BLaER1 (cell line): ENCODE results near the gene NKTR.
"Not testable (repeated sequence)": the region's sequence is repeated elsewhere in the genome, so short reads cannot be mapped to it uniquely, and the experiment has no call there.

Source experiments
- H3K27ac ChIP-seq: shearing (Covaris generic); formaldehyde crosslinking; 2 replicates; pipeline ENCODE4 v1.8.1; 2022
- H3K27me3 ChIP-seq: shearing (Covaris generic); formaldehyde crosslinking; 2 replicates; pipeline ENCODE4 v1.8.1; 2022
- H3K36me3 ChIP-seq: shearing (Covaris generic); formaldehyde crosslinking; 2 replicates; pipeline ENCODE4 v1.8.1; 2022
- H3K4me1 ChIP-seq: shearing (Covaris generic); formaldehyde crosslinking; 2 replicates; pipeline ENCODE4 v1.8.1; 2022
- H3K4me2 ChIP-seq: shearing (Covaris generic); formaldehyde crosslinking; 2 replicates; pipeline ENCODE4 v1.8.1; 2022
- H3K4me3 ChIP-seq: shearing (Covaris generic); formaldehyde crosslinking; 2 replicates; pipeline ENCODE4 v1.8.1; 2022
- H3K9ac ChIP-seq: shearing (Covaris generic); formaldehyde crosslinking; 2 replicates; pipeline ENCODE4 v1.8.1; 2022
- H3K9me3 ChIP-seq: shearing (Covaris generic); formaldehyde crosslinking; 2 replicates; pipeline ENCODE4 v1.8.1; 2022
- H4K20me1 ChIP-seq: shearing (Covaris generic); formaldehyde crosslinking; 2 replicates; pipeline ENCODE4 v1.8.1; 2022
- Cebpa-rat ChIP-seq: shearing (Covaris generic); IDR thresholded peaks from 2 replicates; pipeline ENCODE4 v1.8.1; 2022

The NKTR gene

DNA sequence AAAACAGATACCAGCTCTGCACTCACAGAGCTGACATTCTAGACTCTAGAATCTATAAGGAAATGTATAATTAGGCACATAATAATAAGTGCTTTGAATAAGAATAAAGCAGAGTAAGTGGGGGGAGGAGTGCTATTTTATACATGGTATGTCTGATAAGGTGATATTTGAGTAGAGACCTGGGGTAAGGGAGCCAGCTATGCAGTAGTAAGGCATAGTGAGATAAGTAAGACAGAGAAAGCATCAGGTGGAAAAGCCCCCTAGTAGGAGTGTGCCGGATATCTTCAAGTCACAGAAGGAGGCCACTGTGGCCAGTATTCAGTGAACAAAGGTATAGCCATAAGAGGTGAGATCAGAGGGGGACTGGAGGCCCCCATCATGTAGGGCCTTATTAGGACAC, 6.9 kb upstream of the NKTR start:
- Histone ChIP-seq H3K36me3 (peaks cover 48% of the 10 kb centered on the region), H4K20me1 (no peaks in the 10 kb centered on the region; the same call in 1 of the 2 replicates), H3K9me3 (0 out of 2 replicates have a peak, but pooled peaks cover 9% of the 10 kb centered on the region), H3K9ac (no peak overlapping the region), H3K27me3 (no peaks in the 10 kb centered on the region), H3K4me1 (peaks cover 40% of the 10 kb centered on the region), H3K4me2 (peak overlapping the region; percentile 31; the same call in 1 of the 2 replicates), H3K27ac (no peak overlapping the region), H3K4me3 (no peak overlapping the region)
- no peak for TF ChIP-seq Cebpa-rat

DNA sequence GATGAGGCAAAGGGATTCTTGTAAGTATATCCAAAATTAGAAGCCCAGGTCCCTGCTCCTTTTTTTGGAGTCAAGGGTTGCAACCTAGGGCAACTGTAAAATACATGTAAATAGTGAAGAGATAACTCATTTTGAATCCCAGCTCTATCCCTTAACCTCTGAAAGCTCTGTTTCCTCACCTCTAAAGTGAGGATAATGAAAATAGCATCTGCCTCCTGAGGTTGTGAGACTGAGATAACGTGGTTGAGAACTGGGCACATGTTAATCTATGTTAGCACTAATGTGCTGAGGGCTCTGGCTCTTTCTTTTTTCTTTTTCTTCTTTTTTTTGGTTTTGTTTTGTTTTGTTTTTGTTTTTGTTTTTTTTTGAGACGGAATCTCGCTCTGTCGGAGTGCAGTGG, 4.8 kb upstream of the NKTR start:
- Histone ChIP-seq H3K36me3 (peaks cover 48% of the 10 kb centered on the region), H4K20me1 (no peaks in the 10 kb centered on the region; the same call in 1 of the 2 replicates), H3K27ac (no peak overlapping the region), H3K9ac (no peak overlapping the region), H3K9me3 (0 out of 2 replicates have a peak, but pooled peaks cover 9% of the 10 kb centered on the region), H3K4me3 (no peak overlapping the region), H3K4me1 (peaks cover 28% of the 10 kb centered on the region), H3K27me3 (no peaks in the 10 kb centered on the region), H3K4me2 (no peak overlapping the region)
- no peak for TF ChIP-seq Cebpa-rat

DNA sequence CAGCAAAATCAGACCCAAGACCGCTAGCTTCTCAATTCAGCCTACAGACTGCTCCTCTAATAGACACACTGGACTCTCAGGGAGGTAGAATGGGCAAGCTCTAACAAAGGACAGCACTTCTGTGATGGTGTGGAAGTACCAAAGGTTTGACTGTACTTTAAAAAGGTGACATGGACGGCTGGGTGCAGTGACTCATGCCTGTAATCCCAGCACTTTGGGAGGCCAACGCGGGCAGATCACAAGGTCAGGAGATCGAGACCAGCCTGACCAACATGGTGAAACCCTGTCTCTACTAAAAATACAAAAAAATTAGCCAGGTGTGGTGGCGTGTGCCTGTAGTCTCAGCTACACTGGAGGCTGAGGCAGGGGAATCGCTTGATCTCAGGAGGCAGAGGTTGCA, 3.4 kb upstream of the NKTR start:
- not testable (repeated sequence) for H3K4me2 ChIP-seq, H3K27ac ChIP-seq, H3K9me3 ChIP-seq, H3K9ac ChIP-seq, H3K4me3 ChIP-seq, H3K27me3 ChIP-seq
- peaks cover 12% of the 10 kb centered on the region for H4K20me1 ChIP-seq
- peaks cover 25% of the 10 kb centered on the region for H3K4me1 ChIP-seq
- H3K36me3 ChIP-seq = peaks cover 48% of the 10 kb centered on the region

DNA sequence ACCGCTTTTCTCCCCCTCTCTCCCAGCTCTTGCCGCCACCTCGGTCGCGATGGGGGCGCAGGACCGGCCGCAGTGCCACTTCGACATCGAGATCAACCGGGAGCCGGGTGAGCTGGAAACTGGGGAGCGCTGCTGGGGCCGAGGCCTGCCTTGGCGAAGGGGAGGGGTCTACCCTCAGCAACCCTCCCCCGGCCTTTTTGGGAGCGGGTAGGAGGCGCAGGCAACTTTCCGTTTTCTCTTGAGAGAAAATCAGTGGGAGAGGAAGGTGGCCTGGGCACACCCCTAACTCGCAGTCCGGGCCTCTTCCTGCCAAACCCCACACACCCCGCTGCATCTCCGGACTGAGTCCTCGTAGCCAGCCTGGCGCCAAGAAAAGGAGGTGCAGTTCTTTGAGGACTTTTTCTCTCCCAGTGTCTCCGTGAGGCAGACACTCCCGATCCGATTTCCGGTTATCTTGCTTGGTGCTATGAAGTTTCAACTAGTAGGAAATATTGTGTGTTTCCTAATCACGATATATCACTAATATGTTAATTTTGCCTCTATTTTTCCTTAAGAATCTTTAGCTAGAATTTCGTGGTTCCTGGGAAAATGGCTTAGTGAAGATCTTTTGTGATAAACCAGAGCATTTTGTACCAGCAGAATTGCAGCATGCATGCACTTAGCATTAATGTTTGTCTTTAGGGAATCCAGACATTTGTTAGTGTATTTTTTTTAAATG, 631 bp downstream of the NKTR start:
- Histone ChIP-seq H4K20me1 (peaks cover 51% of the 10 kb centered on the region), H3K27me3 (no peaks in the 10 kb centered on the region)
- TF ChIP-seq Cebpa-rat = no peak

DNA sequence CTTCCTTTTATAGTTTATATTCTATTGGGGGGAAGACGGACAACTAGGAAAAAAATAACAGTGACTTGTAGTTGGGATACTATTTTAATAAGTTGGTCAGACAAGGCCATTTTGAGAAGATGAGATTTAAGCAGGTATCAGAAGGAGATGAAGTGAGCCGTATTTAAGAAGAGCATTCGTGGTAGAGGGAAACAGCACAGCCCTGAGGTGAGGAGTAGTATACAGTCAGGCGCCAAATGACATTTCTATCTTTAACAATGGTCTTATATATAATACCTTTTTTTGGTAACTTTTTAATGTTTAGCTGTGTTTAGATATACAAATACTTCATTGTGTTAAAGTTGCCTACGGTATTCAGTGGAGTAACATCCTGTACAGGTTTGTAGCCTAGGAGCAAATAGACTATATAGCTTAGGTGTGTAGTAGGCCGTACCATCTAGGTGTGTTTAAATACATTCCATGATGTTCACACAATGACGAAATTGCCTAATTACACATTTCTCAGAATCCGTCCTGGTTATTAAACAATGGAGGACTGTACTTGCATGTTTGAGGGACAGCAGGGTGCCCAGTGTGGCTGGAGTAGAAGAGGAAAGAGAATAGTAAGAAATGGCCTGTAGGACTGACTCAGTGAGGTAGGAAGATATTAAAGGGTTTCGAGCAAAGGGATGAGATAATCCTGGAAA, 1.6 kb downstream of the NKTR start:
- Histone ChIP-seq H3K4me1 (peaks cover 19% of the 10 kb centered on the region), H3K36me3 (peaks cover 51% of the 10 kb centered on the region), H3K27ac (peak overlapping the region; percentile 94; the same call in 1 of the 2 replicates), H3K27me3 (no peaks in the 10 kb centered on the region), H4K20me1 (peaks cover 61% of the 10 kb centered on the region), H3K4me3 (peak overlapping the region; percentile 93), H3K4me2 (peak overlapping the region; percentile 85), H3K9me3 (peaks cover 19% of the 10 kb centered on the region), H3K9ac (peak overlapping the region; percentile 96)
- no peak for TF ChIP-seq Cebpa-rat

More for the DNA sequence above, 631 bp downstream of the NKTR start:
- peaks cover 51% of the 10 kb centered on the region for H3K36me3 ChIP-seq
- H3K4me2 ChIP-seq = peak overlapping the region; percentile 85
- H3K9ac ChIP-seq = peak overlapping the region; percentile 96
- peak overlapping the region; percentile 94 for H3K27ac ChIP-seq
- H3K4me1 ChIP-seq = peaks cover 19% of the 10 kb centered on the region
- H3K4me3 ChIP-seq = peak overlapping the region; percentile 93
- peaks cover 19% of the 10 kb centered on the region for H3K9me3 ChIP-seq

DNA sequence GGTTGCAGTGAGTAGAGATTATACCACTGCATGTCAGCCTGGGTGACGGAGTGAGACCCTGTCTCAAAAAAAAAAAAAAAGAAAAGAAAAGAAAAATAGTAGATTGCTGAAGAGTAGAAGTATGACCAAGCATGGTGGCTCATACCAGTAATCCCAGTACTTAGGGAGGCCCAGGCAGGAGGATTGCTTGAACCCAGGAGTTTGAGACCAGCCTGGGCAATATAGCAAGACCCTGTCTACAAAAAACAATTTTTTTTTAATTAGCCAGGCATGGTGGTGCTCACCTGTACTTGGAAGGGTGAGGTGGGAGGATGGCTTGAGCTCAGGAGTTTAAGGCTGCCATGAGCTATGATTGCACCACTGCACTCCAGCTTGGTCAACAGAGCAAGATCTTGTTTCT, 2.5 kb downstream of the NKTR start:
- Histone ChIP-seq H4K20me1 (peaks cover 70% of the 10 kb centered on the region), H3K4me1 (peaks cover 19% of the 10 kb centered on the region), H3K36me3 (peaks cover 52% of the 10 kb centered on the region), H3K4me3 (no peak overlapping the region), H3K9me3 (peaks cover 13% of the 10 kb centered on the region), H3K9ac (no peak overlapping the region), H3K27me3 (no peaks in the 10 kb centered on the region), H3K4me2 (peak overlapping the region; percentile 85), H3K27ac (no peak overlapping the region)
- TF ChIP-seq Cebpa-rat = no peak

DNA sequence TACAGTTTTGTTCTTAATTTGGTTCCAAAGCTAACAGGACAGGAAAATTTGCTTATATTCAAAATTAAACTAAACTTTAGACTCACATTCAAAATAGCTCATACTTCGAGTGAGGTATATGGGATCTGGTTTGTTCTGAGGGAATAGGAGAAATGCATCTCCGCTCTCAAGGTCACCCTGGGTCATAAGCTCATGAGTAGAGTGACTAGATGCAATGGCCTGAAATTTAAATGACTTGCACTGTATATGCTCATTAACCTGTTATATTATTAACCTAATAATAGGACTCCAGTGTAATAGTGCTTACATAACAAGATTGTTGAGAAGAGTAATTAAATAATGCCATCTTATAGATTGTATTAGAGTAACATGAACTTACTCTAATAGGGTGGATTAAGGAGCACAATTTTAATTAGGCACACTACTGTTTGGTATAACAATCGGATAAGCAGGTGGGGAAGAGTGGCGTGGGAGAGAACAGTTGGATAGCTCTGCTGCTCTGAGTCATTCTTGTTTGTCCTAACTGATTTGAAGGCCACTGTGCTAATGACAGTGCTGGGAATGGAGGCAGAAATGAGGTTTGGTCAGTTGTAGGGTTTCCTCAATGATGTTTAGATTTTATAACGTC, 5.2 kb downstream of the NKTR start:
- Histone ChIP-seq H3K4me1 (peaks cover 15% of the 10 kb centered on the region), H3K36me3 (peaks cover 69% of the 10 kb centered on the region), H4K20me1 (peaks cover 97% of the 10 kb centered on the region), H3K9ac (no peak overlapping the region), H3K9me3 (peaks cover 10% of the 10 kb centered on the region), H3K4me3 (no peak overlapping the region), H3K27ac (no peak overlapping the region), H3K4me2 (no peak overlapping the region), H3K27me3 (no peaks in the 10 kb centered on the region)
- TF ChIP-seq Cebpa-rat = no peak

DNA sequence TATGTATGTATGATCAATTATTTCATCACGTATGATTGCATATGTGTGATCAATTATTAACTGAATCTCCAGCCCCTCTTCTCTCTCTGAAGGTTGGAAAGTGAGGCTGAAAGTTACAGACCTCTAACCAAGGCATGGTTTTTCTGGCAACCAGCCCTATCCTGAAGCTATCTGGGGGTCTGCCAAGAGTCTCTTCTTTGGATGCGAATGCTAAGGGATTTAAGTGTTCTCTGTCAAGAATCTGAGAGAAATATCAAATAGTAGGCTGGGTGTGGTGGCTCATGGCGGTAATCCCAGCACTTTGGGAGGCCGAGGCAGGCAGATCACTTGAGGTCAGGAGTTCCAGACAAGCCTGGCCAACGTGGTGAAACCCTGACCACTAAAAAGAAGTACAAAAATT, 8.1 kb downstream of the NKTR start:
- Histone ChIP-seq H4K20me1 (peaks cover 100% of the 10 kb centered on the region), H3K4me1 (peaks cover 15% of the 10 kb centered on the region), H3K27ac (no peak overlapping the region), H3K36me3 (peaks cover 66% of the 10 kb centered on the region), H3K9ac (no peak overlapping the region), H3K9me3 (peaks cover 5% of the 10 kb centered on the region), H3K4me2 (no peak overlapping the region), H3K4me3 (no peak overlapping the region), H3K27me3 (no peaks in the 10 kb centered on the region)
- TF ChIP-seq Cebpa-rat = no peak

DNA sequence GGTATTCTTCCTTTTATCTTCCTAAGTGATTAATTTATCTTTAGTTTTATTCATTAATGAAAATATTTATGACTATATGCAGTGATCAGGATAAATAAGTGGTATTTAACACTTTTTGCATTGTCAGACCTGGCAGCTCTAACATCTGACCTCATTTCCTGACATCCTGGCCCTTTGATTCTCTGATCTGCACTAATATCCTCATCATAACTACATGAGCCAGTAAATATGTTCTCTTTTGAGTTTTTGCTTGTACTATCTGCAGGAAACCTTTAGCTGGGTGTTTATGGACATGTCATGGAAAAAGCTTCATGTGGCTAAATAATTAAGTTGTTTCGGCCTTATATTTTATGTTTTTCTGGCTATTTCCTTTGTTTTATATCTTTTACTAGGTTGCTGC, 10.5 kb downstream of the NKTR start:
- peaks cover 47% of the 10 kb centered on the region for H3K36me3 ChIP-seq

DNA sequence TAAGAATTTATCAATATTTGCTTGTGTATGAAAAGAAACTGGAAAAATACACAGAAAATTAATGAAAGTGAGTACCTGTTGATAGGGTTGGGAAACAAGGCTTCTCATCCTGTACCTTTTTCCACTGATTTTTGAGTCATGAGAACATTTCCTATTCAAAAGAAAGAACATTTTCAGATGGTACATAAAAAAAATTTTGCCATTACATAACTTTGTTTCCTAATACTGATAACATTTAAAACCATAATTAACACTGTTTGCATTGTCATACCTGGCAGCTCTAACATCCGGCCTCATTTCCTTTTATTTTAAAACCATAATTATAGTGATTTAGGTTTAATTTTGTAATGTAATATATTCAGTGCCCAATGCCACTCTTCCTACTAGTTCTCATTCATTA, 11.7 kb downstream of the NKTR start:
- no peak overlapping the region for H3K9ac ChIP-seq
- TF ChIP-seq Cebpa-rat = no peak
- peaks cover 17% of the 10 kb centered on the region for H3K4me1 ChIP-seq
- H3K27ac ChIP-seq = no peak overlapping the region
- H4K20me1 ChIP-seq = peaks cover 100% of the 10 kb centered on the region
- no peaks in the 10 kb centered on the region for H3K27me3 ChIP-seq
- no peak overlapping the region for H3K4me3 ChIP-seq
- no peaks in the 10 kb centered on the region for H3K9me3 ChIP-seq
- H3K36me3 ChIP-seq = peaks cover 43% of the 10 kb centered on the region
- H3K4me2 ChIP-seq = no peak overlapping the region

More for the DNA sequence above, 10.5 kb downstream of the NKTR start:
- TF ChIP-seq Cebpa-rat = no peak
- Histone ChIP-seq H3K4me2 (no peak overlapping the region), H3K9me3 (no peaks in the 10 kb centered on the region), H3K27ac (no peak overlapping the region), H3K27me3 (no peaks in the 10 kb centered on the region), H3K4me1 (peaks cover 17% of the 10 kb centered on the region), H4K20me1 (peaks cover 100% of the 10 kb centered on the region), H3K4me3 (no peak overlapping the region), H3K9ac (no peak overlapping the region)
